Subcutaneous abdominal adipose tissue (tissue), 5 donors: ENCODE data around the gene EXOC3L2.

Experiments used
- H3K27ac ChIP-seq: one replicate; pipeline ENCODE4 v1.7.0; 2013; ENCODE audit warnings: low read depth, mild to moderate bottlenecking, inconsistent platforms, low read length, moderate library complexity
- H3K27me3 ChIP-seq, 5 donors: one replicate each; pipeline ENCODE4 v1.7.0; 2013; ENCODE audit warnings: low read length in 5 of 5, inconsistent platforms in 1 of 5; ENCODE audit not compliant: control insufficient read depth in 5 of 5, insufficient read depth in 4 of 5
- H3K36me3 ChIP-seq, 5 donors: one replicate each; pipeline ENCODE4 v1.7.0; 2013; ENCODE audit warnings: low read length in 5 of 5; ENCODE audit not compliant: control insufficient read depth in 5 of 5, insufficient read depth in 5 of 5
- H3K4me1 ChIP-seq, 5 donors: one replicate each; pipeline ENCODE4 v1.7.0; 2013; ENCODE audit warnings: low read length in 5 of 5, mild to moderate bottlenecking in 3 of 5, moderate library complexity in 1 of 5; ENCODE audit not compliant: control insufficient read depth in 5 of 5, insufficient read depth in 5 of 5
- H3K4me3 ChIP-seq, 5 donors: one replicate each; pipeline ENCODE4 v1.7.0; 2013; ENCODE audit warnings: low read length in 5 of 5, low read depth in 1 of 5
- H3K9ac ChIP-seq, 5 donors: one replicate each; pipeline ENCODE4 v1.7.0; 2013; ENCODE audit warnings: low read length in 5 of 5, mild to moderate bottlenecking in 4 of 5, moderate library complexity in 3 of 5
- H3K9me3 ChIP-seq, 5 donors: one replicate each; pipeline ENCODE4 v1.7.0; 2013; ENCODE audit warnings: low read length in 5 of 5; ENCODE audit not compliant: control insufficient read depth in 5 of 5
- donor health status: healthy.
- donor health status: healthy.
- donor health status: healthy.
- donor health status: healthy.
- donor health status: healthy.

The EXOC3L2 gene

DNA sequence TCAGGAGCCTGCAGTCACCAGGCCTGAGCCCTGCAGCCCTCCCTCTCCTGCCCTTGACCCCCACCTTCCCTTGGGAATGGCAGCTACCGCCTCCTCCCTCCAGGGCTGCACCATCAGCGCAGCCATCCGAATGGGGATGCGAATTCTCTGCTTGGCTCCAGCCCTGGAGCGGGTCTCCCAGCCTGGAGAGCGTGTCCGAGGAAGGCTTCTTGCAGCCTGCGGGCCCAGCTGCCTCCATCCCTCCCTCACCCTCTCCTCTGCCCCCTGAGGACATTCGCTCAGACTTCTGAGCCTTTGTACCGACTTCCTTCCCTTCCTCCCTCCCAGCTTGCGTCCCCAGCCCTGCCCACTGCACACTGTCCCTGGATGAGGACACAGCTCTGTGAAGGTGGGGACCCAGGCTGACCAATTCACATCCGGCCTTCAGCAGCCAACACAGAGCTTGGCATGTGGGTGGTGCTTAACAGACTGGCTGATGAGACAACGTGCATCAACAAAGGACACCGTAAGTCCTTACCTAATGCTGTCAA is 78.4 kb downstream of the EXOC3L2 start:
- Histone ChIP-seq H3K4me1 (peaks cover 0 to 34% (median 13%) of the 10 kb centered on the region in 5 donors), H3K9ac (peak overlapping the region in 1 of 5 donors; percentile 20), H3K4me3 (no peak overlapping the region), H3K27me3 (peaks cover 9 to 14% (median 14%) of the 10 kb centered on the region in 5 donors), H3K36me3 (peaks cover 0 to 2% (median 0%) of the 10 kb centered on the region in 5 donors), H3K27ac (no peak overlapping the region), H3K9me3 (no peaks in the 10 kb centered on the region)

DNA sequence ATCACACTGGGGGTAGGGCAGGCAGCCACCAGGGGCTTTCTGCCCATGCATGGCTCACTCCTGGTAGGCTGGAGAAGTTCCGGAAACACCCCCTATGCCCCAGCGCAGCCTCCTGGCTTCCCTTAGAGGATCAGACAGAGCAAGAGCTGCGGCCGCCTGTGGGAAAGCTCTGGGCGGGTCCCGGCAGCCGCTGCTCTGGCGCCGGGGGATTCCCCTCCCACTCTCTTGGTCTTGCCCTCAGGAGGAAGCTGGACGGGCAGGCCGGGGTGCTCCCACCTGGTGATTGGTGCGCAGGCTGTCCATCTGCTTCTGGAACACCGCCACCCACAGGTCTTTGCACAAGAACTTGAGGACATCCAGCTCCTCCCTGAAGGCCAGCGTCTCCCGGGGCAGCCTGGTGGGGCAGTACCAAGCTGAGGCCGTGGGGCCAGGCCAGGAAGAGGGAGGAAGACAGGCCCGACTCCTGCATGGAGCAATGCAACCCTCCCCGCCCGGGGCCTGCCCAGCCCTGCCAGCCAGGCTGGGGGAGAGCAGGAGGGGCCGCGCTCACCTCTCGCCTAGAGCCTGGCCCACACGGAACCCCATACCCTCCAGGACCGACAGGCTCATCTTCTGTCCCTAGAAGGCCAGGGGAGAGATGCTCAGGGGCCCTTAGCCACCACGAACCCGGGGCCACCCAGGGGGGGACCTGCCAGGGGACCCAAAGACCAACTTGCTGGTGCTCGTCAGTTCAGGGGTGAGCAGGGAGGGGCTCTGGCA is 80.5 kb downstream of the EXOC3L2 start:
- peaks cover 28 to 34% (median 33%) of the 10 kb centered on the region in 5 donors for H3K27me3 ChIP-seq
- peak overlapping the region in 1 of 5 donors; percentile 41 for H3K9ac ChIP-seq
- no peaks in the 10 kb centered on the region for H3K9me3 ChIP-seq
- H3K4me1 ChIP-seq = peaks cover 0 to 21% (median 13%) of the 10 kb centered on the region in 5 donors
- peaks cover 0 to 2% (median 0%) of the 10 kb centered on the region in 5 donors for H3K36me3 ChIP-seq
- no peak overlapping the region for H3K4me3 ChIP-seq
- H3K27ac ChIP-seq = no peak overlapping the region

DNA sequence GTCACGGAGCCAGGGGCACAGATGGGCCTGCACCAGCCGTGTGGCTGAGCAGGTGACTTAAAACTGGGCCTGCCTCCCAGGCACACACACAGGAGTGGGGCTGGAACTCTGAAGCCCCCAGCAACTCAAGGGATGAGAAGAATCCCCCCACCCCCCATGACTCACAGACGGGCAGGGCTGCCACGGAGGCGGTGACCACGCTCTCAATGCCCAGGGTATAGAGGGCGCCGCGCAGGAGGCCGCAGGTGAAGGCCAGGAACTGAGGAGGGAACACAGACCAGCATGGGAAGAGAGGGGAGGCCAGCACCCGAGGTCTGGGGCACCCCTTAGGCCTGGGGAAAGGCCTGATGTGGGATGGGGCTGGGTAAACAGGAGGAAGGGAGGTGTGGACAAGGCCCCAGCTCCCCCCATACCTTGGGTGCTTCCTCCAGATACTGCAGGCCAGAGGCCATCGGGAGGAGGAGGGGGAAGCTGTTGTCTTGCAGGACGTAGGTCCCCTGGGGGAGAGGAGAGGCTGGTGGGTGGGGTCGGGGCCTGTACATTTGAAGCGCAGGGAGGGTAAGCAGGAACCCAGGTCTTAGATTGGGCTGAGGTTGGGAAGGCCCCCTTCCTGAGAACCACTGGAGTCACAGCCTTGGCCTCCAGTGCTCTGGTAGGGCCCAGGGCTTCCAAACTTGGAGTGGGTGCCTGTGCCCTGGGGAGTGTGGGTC is 81.3 kb downstream of the EXOC3L2 start:
- Histone ChIP-seq H3K27me3 (peaks cover 36 to 43% (median 41%) of the 10 kb centered on the region in 5 donors), H3K36me3 (no peaks in the 10 kb centered on the region), H3K4me3 (no peak overlapping the region), H3K9me3 (no peaks in the 10 kb centered on the region), H3K9ac (peak overlapping the region in 1 of 5 donors; percentile 41), H3K4me1 (peaks cover 0 to 20% (median 13%) of the 10 kb centered on the region in 5 donors), H3K27ac (no peak overlapping the region)

DNA sequence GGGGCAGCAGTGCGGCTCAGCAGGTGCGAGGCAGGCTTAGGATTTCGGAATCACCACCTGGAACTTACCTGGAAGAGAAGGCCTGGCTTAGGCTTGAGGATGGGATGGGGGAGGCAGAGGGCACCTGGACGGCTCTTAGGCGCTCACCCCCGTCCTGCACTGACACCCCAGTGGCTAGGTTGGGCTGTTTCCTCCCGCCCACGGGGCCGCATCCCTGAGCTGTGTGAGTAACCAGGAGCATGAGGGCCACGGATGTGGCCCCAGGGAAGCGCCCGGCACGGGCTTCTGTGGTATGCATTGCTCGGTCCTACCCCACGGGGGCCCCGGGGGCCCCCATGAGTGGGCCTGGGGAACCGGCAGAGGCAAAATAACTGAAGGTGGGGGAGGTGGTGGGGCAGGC is 82.1 kb downstream of the EXOC3L2 start:
- H3K36me3 ChIP-seq = no peaks in the 10 kb centered on the region
- H3K27me3 ChIP-seq = peaks cover 43 to 50% (median 49%) of the 10 kb centered on the region in 5 donors
- H3K9me3 ChIP-seq = no peaks in the 10 kb centered on the region
- no peak overlapping the region for H3K9ac ChIP-seq
- H3K4me1 ChIP-seq = peaks cover 0 to 18% (median 13%) of the 10 kb centered on the region in 5 donors
- H3K4me3 ChIP-seq = no peak overlapping the region
- H3K27ac ChIP-seq = no peak overlapping the region

DNA sequence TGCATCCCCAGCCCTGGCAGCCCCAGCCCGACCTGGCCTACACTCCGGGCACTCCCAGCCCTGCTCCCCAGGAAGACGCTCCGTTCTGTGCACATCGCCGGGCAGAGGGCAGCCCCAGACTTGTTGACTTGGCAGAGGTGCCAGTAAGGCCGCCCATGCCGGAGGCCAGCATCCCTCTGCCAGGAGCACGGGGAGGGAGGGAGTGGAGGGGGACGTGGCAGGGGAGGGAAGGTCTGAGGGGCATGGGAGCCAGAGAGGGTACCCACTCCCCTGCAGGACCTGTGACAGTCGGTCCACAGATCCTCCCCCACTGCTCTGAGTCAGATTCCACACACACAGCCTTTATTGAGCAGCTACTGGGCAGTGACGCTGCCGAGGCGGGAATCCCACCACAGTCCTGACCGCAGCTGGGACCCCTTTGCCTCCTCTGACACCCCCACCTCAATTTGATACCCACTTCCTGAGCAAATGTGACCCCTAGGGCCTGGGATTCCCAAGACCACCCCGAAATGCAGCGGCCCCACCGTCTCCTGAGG is 82.5 kb downstream of the EXOC3L2 start:
- H3K36me3 ChIP-seq = no peaks in the 10 kb centered on the region
- H3K27me3 ChIP-seq = peaks cover 46 to 55% (median 52%) of the 10 kb centered on the region in 5 donors
- H3K9ac ChIP-seq = no peak overlapping the region
- no peak overlapping the region for H3K4me3 ChIP-seq
- no peak overlapping the region for H3K27ac ChIP-seq
- H3K4me1 ChIP-seq = peaks cover 0 to 18% (median 13%) of the 10 kb centered on the region in 5 donors
- H3K9me3 ChIP-seq = no peaks in the 10 kb centered on the region
